HepG2 (cell line): ENCODE measurements around the gene SLC19A3. TPM values are rescaled to one million over a fixed set of nuclear protein-coding genes. Genes with fewer than 3 reads are reported as not detected.

Experiments used
- ATAC-seq: fragments of 200-7000 bp; cut with Tn5 transposase; 3 replicates; pipeline ENCODE4 v1.9.1; 2020; ENCODE audit warnings: mild to moderate bottlenecking, moderate library complexity
- Bru-seq: library from RNA; stranded (reverse); fragments of 400-500 nt; gene quantifications from one replicate; lab custom pipeline; 2021; lab: Mats Ljungman, UMichigan
- BruChase-seq, 2 experiments: library from RNA; stranded (reverse); fragments of 400-500 nt; gene quantifications; one replicate each; lab custom pipeline; 2021; lab: Mats Ljungman, UMichigan
- BruUV-seq: library from RNA; stranded (reverse); fragments of 400-500 nt; replicated peaks from 2 replicates; lab custom pipeline; 2021; lab: Mats Ljungman, UMichigan
- CTCF ChIA-PET: fragments of 300-600 bp; formaldehyde crosslinking; extraction: SDS; loops from one replicate; lab custom pipeline; 2021; ENCODE audit warnings: low total read pairs, inconsistent platforms, low intra/inter-chr PET ratio; lab: Yijun Ruan, JAX
- POLR2A ChIA-PET: fragments of 350-600 bp; sonication (Branson Sonifier 250); formaldehyde crosslinking; loops from one replicate; lab custom pipeline; 2020; ENCODE audit warnings: antibody characterized with exemption, inconsistent platforms; lab: Yijun Ruan, JAX
- DNase-seq: peaks from one replicate; pipeline ENCODE4 v3.0.0-alpha.2; 2015; ENCODE audit warnings: low spot score
- FAIRE-seq: peaks from 3 replicates; lab custom pipeline; 2011; peaks lifted over from hg19 to GRCh38; lab: Jason Lieb, UNC
- H2AFZ ChIP-seq: one replicate; pipeline ENCODE4 v1.6.1; 2011; ENCODE audit warnings: low read length, inconsistent platforms
- H3K27ac ChIP-seq: fragments of 300-600 bp; 3 replicates; pipeline ENCODE4 v1.8.0; 2011; ENCODE audit warnings: mixed run types, mild to moderate bottlenecking, mixed read lengths, low read length, inconsistent platforms; ENCODE audit not compliant: insufficient read depth; ENCODE audit errors: extremely low read length
- H3K27me3 ChIP-seq, 2 experiments: fragments of 200-600 bp in 1 of 2; 2 replicates in 1 of 2; 3 replicates in 1 of 2; pipeline versions ENCODE4 v1.6.0 to v1.8.0; 2011; ENCODE audit warnings: low read length in 2 of 2, mild to moderate bottlenecking in 2 of 2, moderate library complexity in 2 of 2, inconsistent platforms in 1 of 2; ENCODE audit not compliant: insufficient read depth in 2 of 2, control insufficient read depth in 1 of 2
- H3K36me3 ChIP-seq, 2 experiments: fragments of 200-600 bp in 1 of 2; replicated peaks in 1 of 2; 2 replicates in 1 of 2; 3 replicates in 1 of 2; pipeline versions ENCODE4 v1.5.1 to v1.8.0; 2011; ENCODE audit warnings: low read length in 2 of 2, inconsistent platforms in 1 of 2; ENCODE audit not compliant: insufficient read depth in 2 of 2, control insufficient read depth in 1 of 2
- H3K4me1 ChIP-seq: 2 replicates; pipeline ENCODE4 v1.5.1; 2012; ENCODE audit warnings: low read length, inconsistent platforms; ENCODE audit not compliant: insufficient read depth
- H3K4me2 ChIP-seq: 2 replicates; pipeline ENCODE4 v1.6.0; 2011; ENCODE audit warnings: low read depth, low read length, inconsistent platforms
- H3K4me3 ChIP-seq, 3 experiments: fragments of 200-600 bp in 1 of 3; sonication (generic), shearing (Covaris generic) in 1 of 3; replicated peaks in 1 of 3; 2 replicates each; pipeline ENCODE4 v1.5.1; 2011 to 2016; ENCODE audit warnings: low read length in 3 of 3, inconsistent platforms in 2 of 3, low read depth in 2 of 3, mild to moderate bottlenecking in 2 of 3, control low read depth in 1 of 3, mixed read lengths in 1 of 3; ENCODE audit not compliant: insufficient read depth in 1 of 3
- H3K79me2 ChIP-seq: one replicate; pipeline ENCODE4 v1.6.1; 2011; ENCODE audit warnings: low read length, inconsistent platforms; ENCODE audit not compliant: insufficient read depth
- H3K9ac ChIP-seq: 2 replicates; pipeline ENCODE4 v1.6.0; 2011; ENCODE audit warnings: mild to moderate bottlenecking, low read depth, low read length, inconsistent platforms; ENCODE audit not compliant: insufficient read depth
- H3K9me3 ChIP-seq: 2 replicates; pipeline ENCODE4 v1.5.1; 2012; ENCODE audit warnings: mild to moderate bottlenecking, low read length
- H4K20me1 ChIP-seq: 2 replicates; pipeline ENCODE4 v1.6.0; 2011; ENCODE audit warnings: inconsistent platforms, mild to moderate bottlenecking, low read length, moderate library complexity; ENCODE audit not compliant: insufficient read depth
- POGZ ChIP-seq: sonication (generic); formaldehyde crosslinking; IDR thresholded peaks from 2 replicates; pipeline ENCODE4 v1.4.0; 2020; ENCODE audit warnings: mild to moderate bottlenecking, missing genetic modification reagents
- SIN3A ChIP-seq: IDR thresholded peaks from 2 replicates; pipeline ENCODE4 v1.6.1; 2011; ENCODE audit warnings: low read depth, mild to moderate bottlenecking, control low read depth, low read length, borderline replicate concordance
- SNAPC4 ChIP-seq: sonication (generic); formaldehyde crosslinking; IDR thresholded peaks from 2 replicates; pipeline ENCODE4 v1.4.0; 2020; ENCODE audit warnings: mild to moderate bottlenecking, missing genetic modification reagents
- SOX5 ChIP-seq: IDR thresholded peaks from 2 replicates; pipeline ENCODE4 v1.6.1; 2016; ENCODE audit warnings: borderline replicate concordance
- THAP11 ChIP-seq: IDR thresholded peaks from 2 replicates; pipeline ENCODE4 v1.6.1; 2016; ENCODE audit warnings: missing biosample characterization, missing genetic modification reagents
- ZBTB37 ChIP-seq: sonication (generic); formaldehyde crosslinking; IDR thresholded peaks from 2 replicates; pipeline ENCODE4 v1.4.0; 2020; ENCODE audit warnings: mild to moderate bottlenecking, missing genetic modification reagents
- ZNF3 ChIP-seq: IDR thresholded peaks from 2 replicates; pipeline ENCODE4 v1.7.0; 2017; ENCODE audit warnings: inconsistent platforms
- ZNF329 ChIP-seq: sonication (generic); formaldehyde crosslinking; IDR thresholded peaks from 2 replicates; pipeline ENCODE4 v1.9.0; 2021; ENCODE audit warnings: low read depth, mild to moderate bottlenecking, missing genetic modification reagents
- ZNF513 ChIP-seq: sonication (generic); formaldehyde crosslinking; conservative IDR thresholded peaks from 2 replicates; pipeline ENCODE4 v1.5.0; 2020; ENCODE audit warnings: missing genetic modification reagents
- WGBS: methylation state at CpG from one replicate; pipeline ENCODE4 v1.1.6; 2017; ENCODE audit warnings: low lambda C conversion rate; 5-methylcytosine and 5-hydroxymethylcytosine counted together
- in situ Hi-C: cut with HindIII; loops from 2 replicates; pipeline ENCODE4 v1.10.0; 2017; ENCODE audit warnings: low pct_unique_long_range_greater_than_20kb; ENCODE audit not compliant: extremely low pct_ligation_motif_present
- intact Hi-C: fragments of 100-400 bp; cut with micrococcal nuclease; formaldehyde crosslinking; loops from one replicate; pipeline ENCODE4 v1.10.0; 2022; ENCODE audit not compliant: unreplicated experiment
- long read RNA-seq, 2 experiments: library from RNA in 1 of 2; library from polyadenylated mRNA in 1 of 2; stranded (forward) in 1 of 2; unstranded in 1 of 2; transcript quantifications; one replicate each; pipeline ENCODE4 v2.0.0, GENCODE V29; 2019 to 2022
- polyA minus RNA-seq, 3 experiments: library from RNA; depleted of rRNA, polyadenylated mRNA; stranded (reverse); fragments of >200 nt; gene quantifications; 2 replicates each; pipeline ENCODE4 v1.2.3, GENCODE V29; 2011; ENCODE audit warnings: low replicate concordance in 1 of 3
- polyA plus RNA-seq, 8 experiments: library from polyadenylated mRNA; depleted of rRNA in 3 of 8; stranded (reverse) in 7 of 8; unstranded in 1 of 8; fragments of >200 nt; fragmentation: Illumina TruSeq in 4 of 8; extraction: Trizol in 4 of 8; gene quantifications; 2 replicates each; pipeline versions ENCODE4 v1.2.1 to v1.2.3, GENCODE V29; 2011 to 2016; ENCODE audit warnings: low read depth in 4 of 8, missing spikeins in 1 of 8, mixed read lengths in 1 of 8; ENCODE audit not compliant: insufficient read depth in 1 of 8
- total RNA-seq, 5 experiments: library from RNA; depleted of rRNA; stranded (reverse); fragments of >200 nt; fragmentation: Illumina TruSeq; extraction: Trizol; gene quantifications; 2 replicates each; pipeline ENCODE4 v1.2.3, GENCODE V29; 2016; ENCODE audit warnings: low read depth in 1 of 5

The SLC19A3 gene
- total RNA-seq (2016; rRNA removed; fragmentation: Illumina TruSeq; extraction: Trizol) = 1.7 and 2.3 TPM in 2 replicates
- total RNA-seq (2016; cell fraction: cytosol; rRNA removed; fragmentation: Illumina TruSeq; extraction: Trizol; ENCODE audit: low read depth) = 0.40 and 0.44 TPM in 2 replicates
- total RNA-seq (2016; cell fraction: insoluble cytoplasmic fraction; rRNA removed; fragmentation: Illumina TruSeq; extraction: Trizol) = 1.7 and 2.5 TPM in 2 replicates
- 0.69 and 1.3 TPM in 2 replicates for total RNA-seq (2016; cell fraction: membrane; rRNA removed; fragmentation: Illumina TruSeq; extraction: Trizol)
- total RNA-seq (2016; cell fraction: nucleus; rRNA removed; fragmentation: Illumina TruSeq; extraction: Trizol) = 2.8 and 4.0 TPM in 2 replicates
- polyA plus RNA-seq (2011; rRNA removed) = 3.4 and 5.2 TPM in 2 replicates
- 3.1 and 3.4 TPM in 2 replicates for polyA plus RNA-seq (2011; cell fraction: cytosol; rRNA removed)
- 3.5 and 5.3 TPM in 2 replicates for polyA plus RNA-seq (2011; cell fraction: nucleus; rRNA removed)
- 2.3 and 10.9 TPM in 2 replicates for polyA plus RNA-seq (2012)
- 0.23 and 0.26 TPM in 2 replicates for polyA plus RNA-seq (2016; cell fraction: cytosol; fragmentation: Illumina TruSeq; extraction: Trizol; ENCODE audit: low read depth)
- polyA plus RNA-seq (2016; cell fraction: insoluble cytoplasmic fraction; fragmentation: Illumina TruSeq; extraction: Trizol; ENCODE audit: low read depth) = 1.1 and 1.2 TPM in 2 replicates
- 0.42 and 0.55 TPM in 2 replicates for polyA plus RNA-seq (2016; cell fraction: membrane; fragmentation: Illumina TruSeq; extraction: Trizol; ENCODE audit: low read depth)
- 5.3 and 5.6 TPM in 2 replicates for polyA plus RNA-seq (2016; cell fraction: nucleus; fragmentation: Illumina TruSeq; extraction: Trizol; ENCODE audit: insufficient read depth, low read depth)
- 17.4 TPM in 1 of 2 replicates, not detected in the other for polyA minus RNA-seq (2011; rRNA and poly(A)+ RNA removed; ENCODE audit: low replicate concordance)
- polyA minus RNA-seq (2011; cell fraction: cytosol; rRNA and poly(A)+ RNA removed) = 2.5 and 2.8 TPM in 2 replicates
- polyA minus RNA-seq (2011; cell fraction: nucleus; rRNA and poly(A)+ RNA removed) = 6.3 and 7.0 TPM in 2 replicates
- Bru-seq, nascent RNA = percentile 35 among the genes with signal in this experiment
- BruChase-seq, experiment 1, labeled RNA remaining after a 6-hour chase = percentile 40 among the genes with signal in this experiment
- percentile 37 among the genes with signal in this experiment for BruChase-seq, experiment 2, labeled RNA remaining after a 2-hour chase
- long read RNA-seq, experiment 1 = 0 reads
- long read RNA-seq, experiment 2, full-length matches to known transcripts = 2 of 5 reads
- long read RNA-seq, experiment 2, partial matches to known transcripts = 0 of 5 reads
- long read RNA-seq, experiment 2, other reads (novel, unspliced or antisense) = 3 of 5 reads

GRCh38 chr2:227717687-227718567 lies at the start of gene SLC19A3:
TSS of gene SLC19A3 (minus strand) at chr2:227718028. CDS start at chr2:227702318, 15,710 bp downstream.
- WGBS = 2% methylated on average over 23 of the region's 35 CpGs
- FAIRE-seq (no peak), DNase-seq (peak; percentile 69), ATAC-seq (peak; percentile 98)
- Histone ChIP-seq H3K36me3 (no peaks in the 10 kb centered on the region), H3K4me3 (peak within 1 kb of the TSS; percentile 26 to 74 (median 50)), H3K4me1 (peaks cover 36% of the 10 kb centered on the region), H3K79me2 (no peaks in the 10 kb centered on the region), H3K9me3 (no peaks in the 10 kb centered on the region), H3K9ac (peak within 1 kb of the TSS; percentile 30; the same call in 1 of the 2 replicates), H3K27me3 (peaks cover 0 to 11% of the 10 kb centered on the region in 2 experiments; a peak in 3 of 5 replicates), H2AFZ (peak within 1 kb of the TSS; percentile 29), H3K27ac (peak within 1 kb of the TSS; percentile 17), H4K20me1 (no peaks in the 10 kb centered on the region), H3K4me2 (peak within 1 kb of the TSS; percentile 76)
- CTCF ChIA-PET = no interaction called here
- no TSS peak for BruUV-seq
- in situ Hi-C loops (no loop called here), intact Hi-C loops (no loop called here)
- POLR2A ChIA-PET = no interaction called here
- TF ChIP-seq ZNF329 (CRISPR knock-in tag) (no peak), ZNF513 (CRISPR knock-in tag) (no peak), ZNF3 (CRISPR knock-in tag) (no peak), THAP11 (CRISPR knock-in tag) (peak; percentile 12; the same call in 1 of the 2 replicates), SOX5 (CRISPR knock-in tag) (no peak), POGZ (CRISPR knock-in tag) (0 out of 2 replicates have a peak, but pooled peaks have one; percentile 13), SIN3A (no peak), ZBTB37 (CRISPR knock-in tag) (0 out of 2 replicates have a peak, but pooled peaks have one; percentile 29), SNAPC4 (CRISPR knock-in tag) (peak; percentile 94)
